GM12891 (cell line): ENCODE results near the gene IFT81.

Source experiments
- POLR2A ChIP-seq: IDR thresholded peaks from 2 replicates; pipeline ENCODE4 v1.6.1; 2011; ENCODE audit warnings: low read depth, low read length, control low read depth
- POLR2AphosphoS5 ChIP-seq: IDR thresholded peaks from 2 replicates; pipeline ENCODE4 v1.6.1; 2011; ENCODE audit warnings: low read depth, low read length, control low read depth
- TAF1 ChIP-seq: IDR thresholded peaks from 2 replicates; pipeline ENCODE4 v1.6.1; 2011; ENCODE audit warnings: low read depth, low read length, control low read depth

- no peak for TF ChIP-seq POLR2A
- TF ChIP-seq TAF1, result no peak
- TF ChIP-seq POLR2AphosphoS5, result no peak
Observed at GRCh38 chr12:110203546-110203945, 79.4 kb downstream of the IFT81 start.
